VCaP (cell line): ENCODE measurements around the gene VPS13D.
A peak's percentile ranks its signal among the peaks of the same experiment; 100 is the strongest.
"Not testable (repeated sequence)": the region's sequence is repeated elsewhere in the genome, so short reads cannot be mapped to it uniquely, and the experiment has no call there.

Experiments
- H3K27ac ChIP-seq: fragments of 450-650 bp; 2 replicates; pipeline ENCODE4 v1.5.1; 2017
- TF ChIP-seq, protein P1 (sequence below): fragments of 450-650 bp; conservative IDR thresholded peaks from 2 replicates; pipeline ENCODE4 v1.5.1; 2017; ENCODE audit warnings: mild to moderate bottlenecking, moderate library complexity

VPS13D gene

DNA sequence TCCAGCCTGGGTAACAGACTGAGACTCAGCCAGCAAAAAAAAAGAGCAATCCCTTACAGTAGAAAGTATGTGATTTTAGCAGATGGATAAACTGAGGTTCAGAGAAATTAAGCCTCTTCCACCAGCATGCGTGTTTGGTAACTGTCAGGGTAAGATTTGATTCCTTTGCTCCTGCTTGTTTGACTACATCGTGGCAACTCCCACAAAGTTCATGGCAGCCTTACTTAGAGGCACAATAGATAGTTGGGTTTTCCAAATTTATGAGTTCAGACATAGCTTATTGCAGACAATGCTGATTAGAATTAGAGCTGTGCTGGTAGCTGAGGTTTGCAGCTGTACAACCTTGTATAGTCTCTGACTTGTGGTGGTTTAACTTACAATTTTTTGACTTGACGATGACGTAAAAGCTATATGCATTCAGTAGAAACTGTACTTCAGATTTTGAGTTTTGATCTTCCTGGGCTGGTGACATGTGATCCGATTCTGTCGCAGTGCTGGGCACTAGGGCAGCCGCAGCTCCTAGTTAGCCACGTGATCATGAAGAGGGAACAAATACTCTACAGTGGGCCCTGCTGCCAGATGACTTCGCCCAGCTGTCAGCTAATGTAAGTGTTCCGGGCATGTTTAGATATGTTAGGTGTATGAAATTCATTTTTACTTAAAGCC lies 220.4 kb downstream of the VPS13D start:
- H3K27ac ChIP-seq, result no peak overlapping the region
- TF ChIP-seq, protein P1, sequence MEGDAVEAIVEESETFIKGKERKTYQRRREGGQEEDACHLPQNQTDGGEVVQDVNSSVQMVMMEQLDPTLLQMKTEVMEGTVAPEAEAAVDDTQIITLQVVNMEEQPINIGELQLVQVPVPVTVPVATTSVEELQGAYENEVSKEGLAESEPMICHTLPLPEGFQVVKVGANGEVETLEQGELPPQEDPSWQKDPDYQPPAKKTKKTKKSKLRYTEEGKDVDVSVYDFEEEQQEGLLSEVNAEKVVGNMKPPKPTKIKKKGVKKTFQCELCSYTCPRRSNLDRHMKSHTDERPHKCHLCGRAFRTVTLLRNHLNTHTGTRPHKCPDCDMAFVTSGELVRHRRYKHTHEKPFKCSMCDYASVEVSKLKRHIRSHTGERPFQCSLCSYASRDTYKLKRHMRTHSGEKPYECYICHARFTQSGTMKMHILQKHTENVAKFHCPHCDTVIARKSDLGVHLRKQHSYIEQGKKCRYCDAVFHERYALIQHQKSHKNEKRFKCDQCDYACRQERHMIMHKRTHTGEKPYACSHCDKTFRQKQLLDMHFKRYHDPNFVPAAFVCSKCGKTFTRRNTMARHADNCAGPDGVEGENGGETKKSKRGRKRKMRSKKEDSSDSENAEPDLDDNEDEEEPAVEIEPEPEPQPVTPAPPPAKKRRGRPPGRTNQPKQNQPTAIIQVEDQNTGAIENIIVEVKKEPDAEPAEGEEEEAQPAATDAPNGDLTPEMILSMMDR, result no peak

DNA sequence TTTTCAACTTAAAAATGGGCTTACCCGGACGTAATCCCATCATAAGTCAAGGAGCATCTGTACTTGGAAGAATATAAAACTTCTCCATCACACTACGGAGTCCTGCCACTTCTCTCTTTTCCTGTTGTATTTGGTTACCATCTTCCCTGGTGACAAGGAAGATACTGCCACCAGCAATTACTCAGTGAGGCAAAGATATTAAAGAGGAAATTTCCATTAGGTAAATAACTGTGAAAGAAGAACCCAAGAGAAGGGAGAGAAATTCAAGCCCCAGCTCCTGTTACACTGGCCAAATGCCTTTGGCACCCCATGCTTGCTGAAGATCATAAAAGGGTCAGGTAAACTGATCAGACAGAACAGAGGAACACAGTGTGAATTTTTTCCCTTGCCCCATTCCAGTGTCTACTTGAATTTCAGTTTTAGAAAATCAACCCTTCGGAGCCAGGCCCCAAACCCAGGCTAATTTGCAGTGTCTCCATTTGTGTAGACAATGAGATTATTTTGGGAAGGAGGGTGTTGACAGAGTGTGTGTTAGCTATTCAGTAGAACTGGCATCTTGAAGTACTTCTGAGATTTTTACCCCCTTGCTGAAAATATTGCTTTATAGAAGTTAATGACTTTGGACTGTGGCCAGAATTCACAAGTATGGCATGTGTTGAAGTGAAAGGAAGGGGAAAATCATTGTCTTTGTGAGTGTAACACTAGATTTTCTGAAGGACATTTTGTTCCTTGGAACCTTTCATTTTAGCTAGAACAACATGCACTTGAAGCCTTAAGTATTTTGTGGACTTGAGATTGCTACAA lies 221.1 kb downstream of the VPS13D start:
- TF ChIP-seq, protein P1, result no peak
- no peak overlapping the region for H3K27ac ChIP-seq

DNA sequence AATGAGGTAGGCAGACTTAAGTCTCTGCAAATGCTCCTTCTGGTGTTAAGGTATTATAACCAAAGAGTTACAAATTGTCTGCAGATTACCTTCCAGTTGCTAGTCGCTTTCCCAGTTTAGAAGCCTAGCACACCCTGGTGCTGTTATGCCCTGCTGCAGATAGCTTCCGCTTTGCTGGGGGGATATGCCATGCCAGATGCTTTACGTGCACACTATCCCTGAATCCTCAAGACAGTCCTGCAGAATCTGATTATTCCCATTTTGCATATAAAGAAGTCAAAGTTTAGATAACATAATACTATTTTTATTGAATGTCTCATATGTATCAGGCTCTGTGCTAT lies 221.7 kb downstream of the VPS13D start:
- TF ChIP-seq, protein P1, result no peak
- no peak overlapping the region for H3K27ac ChIP-seq

DNA sequence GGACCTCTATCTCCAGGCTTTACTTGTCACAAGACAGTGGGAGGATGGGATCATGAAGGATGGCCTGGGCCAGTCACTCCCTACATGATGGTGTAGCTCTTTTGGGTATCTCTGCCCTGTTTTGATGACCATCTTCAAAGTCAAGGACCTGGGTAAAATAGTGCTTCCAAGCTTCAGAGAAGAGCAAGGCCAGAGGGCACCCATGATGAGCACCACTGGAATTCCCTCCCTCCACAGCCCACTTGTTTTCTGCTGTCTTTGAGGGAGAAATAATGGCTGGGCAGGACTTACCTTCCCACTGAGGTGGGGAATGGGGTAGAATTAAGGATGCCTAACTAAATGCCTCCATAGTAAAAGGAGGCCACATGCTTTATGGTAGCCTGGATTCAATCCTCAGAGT lies 222.4 kb downstream of the VPS13D start:
- TF ChIP-seq, protein P1, result no peak
- H3K27ac ChIP-seq, result no peak overlapping the region

DNA sequence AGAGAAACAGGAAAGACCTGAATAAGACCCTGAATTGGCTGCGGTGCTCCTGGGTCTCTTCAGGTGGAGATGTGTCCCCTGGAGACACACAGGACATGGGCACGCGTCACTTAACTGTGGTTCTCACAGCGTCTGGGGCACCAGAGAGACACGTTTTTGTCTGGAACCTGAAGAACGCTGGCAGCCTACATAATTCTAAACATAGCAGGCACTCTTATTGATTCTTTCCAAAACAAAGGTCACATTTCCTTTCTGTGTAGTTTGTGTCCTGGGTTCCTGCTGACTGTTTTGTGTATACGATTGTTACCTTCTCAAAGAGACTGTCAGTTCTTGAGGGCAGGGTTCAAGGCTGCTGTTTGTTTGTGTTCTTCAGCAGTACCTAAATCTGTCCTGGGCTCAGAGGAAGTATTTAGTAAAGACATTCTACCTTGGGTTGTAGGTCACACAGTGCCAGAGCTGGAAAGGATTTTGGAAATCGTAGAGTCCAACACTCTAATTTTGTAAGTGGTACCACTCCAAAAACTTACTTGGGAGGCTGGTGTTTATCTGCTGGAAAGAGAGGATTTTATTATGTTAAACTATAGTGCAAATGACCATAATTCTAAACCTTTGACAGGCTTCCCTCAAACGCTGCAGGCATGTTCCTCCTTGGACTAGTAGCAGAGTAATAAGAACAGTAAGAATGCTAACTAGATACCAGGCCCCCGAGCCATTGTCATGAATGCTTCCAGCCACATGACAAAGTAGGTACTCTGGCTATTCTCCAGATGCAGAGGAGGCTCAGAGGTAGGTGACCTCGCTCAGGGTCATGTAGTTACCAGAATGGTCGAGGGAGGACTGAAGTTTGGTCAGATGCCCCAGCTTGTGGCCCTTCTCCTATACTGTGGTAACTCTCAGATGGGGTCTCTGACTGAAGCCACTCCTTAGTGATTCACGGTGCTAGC lies 223.8 kb downstream of the VPS13D start:
- TF ChIP-seq, protein P1, result no peak
- 0 out of 2 replicates have a peak overlapping the region, but pooled peaks have one; percentile 8 for H3K27ac ChIP-seq

DNA sequence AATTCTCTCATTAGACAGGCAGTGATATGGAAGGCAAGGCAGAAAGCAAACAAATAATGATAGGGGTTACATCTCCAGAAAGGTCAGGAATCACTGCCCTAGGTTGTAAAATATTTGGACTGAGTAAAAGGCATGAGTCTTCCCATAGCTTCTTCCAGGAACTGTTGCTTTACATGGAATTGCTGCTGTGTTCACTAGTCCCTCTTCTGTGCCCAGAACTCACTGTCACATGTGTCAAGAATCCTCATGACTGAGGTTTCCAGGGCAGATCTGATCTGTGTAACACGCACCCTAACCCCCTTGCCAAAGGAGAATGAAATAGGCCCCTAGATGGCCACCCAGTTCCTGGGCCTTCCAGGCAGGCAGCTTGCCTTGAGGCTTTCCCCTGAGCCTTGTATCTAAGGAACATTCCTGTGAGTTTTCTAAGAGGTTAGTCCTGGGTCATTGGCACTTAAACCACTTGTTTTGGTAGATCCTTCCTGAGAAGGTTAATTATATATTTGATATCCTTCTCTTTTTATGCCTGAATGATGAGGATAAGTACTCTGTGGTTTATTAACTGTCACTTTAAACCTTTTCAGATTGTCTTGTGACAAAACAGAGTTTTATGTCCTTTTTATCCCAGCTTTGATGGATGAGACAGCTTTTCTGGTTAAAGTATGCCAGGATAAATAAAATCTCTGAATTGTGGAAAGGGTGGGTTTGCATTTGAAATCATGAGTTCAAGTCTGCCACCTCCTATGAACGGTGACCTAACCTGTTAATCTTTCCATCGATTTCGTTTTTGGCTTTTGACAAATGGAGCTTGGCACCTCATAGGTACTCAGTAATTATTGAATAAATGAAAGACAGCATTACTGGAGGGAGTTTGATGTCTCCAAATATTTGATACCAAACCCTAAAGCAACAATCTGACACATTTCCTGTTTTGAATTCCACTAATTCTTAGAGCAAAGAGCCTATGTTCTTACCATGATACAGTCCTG lies 224.9 kb downstream of the VPS13D start:
- TF ChIP-seq, protein P1, result no peak
- H3K27ac ChIP-seq, result 0 out of 2 replicates have a peak overlapping the region, but pooled peaks have one; percentile 8

DNA sequence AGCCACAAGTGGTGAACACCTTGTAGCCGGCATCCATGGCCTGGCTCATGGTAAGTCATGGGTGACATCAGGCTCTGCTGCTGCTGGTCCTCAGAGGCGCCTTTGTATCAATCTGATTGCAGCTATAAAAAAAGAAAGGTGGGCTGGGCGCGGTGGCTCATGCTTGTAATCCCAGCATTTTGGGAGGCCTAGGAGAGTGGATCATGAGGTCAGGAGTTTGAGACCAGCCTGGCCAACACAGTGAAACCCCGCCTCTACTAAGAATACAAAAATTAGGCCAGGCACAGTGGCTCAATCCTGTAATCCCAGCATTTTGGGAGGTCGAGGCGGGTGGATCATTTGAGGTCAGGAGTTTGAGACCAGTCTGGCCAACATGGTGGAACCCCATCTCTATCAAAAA lies 226.3 kb downstream of the VPS13D start:
- H3K27ac ChIP-seq, result not testable (repeated sequence)
